HFF-Myc (cell line): ENCODE data around the gene PEAK3.
"Not testable (repeated sequence)": the region's sequence is repeated elsewhere in the genome, so short reads cannot be mapped to it uniquely, and the experiment has no call there.

ENCODE experiments used
- DNase-seq: peaks from one replicate; pipeline ENCODE4 v3.0.0-alpha.2; 2011; ENCODE audit warnings: low read depth; ENCODE audit errors: extremely low read depth
- H3K4me3 ChIP-seq: replicated peaks from 2 replicates; pipeline ENCODE4 v1.5.1; 2011; ENCODE audit warnings: low read depth, mild to moderate bottlenecking, control low read depth, low read length
- CTCF ChIP-seq: IDR thresholded peaks from 2 replicates; pipeline ENCODE4 v1.5.1; 2012; ENCODE audit warnings: mild to moderate bottlenecking, low read depth, low read length, control low read depth; ENCODE audit errors: missing control alignments

The PEAK3 gene

GRCh38 chr19:2288338-2288817 lies 6.4 kb upstream of the PEAK3 start:
- TF ChIP-seq CTCF, result no peak
- DNase-seq, result no peak
- no peak overlapping the region for H3K4me3 ChIP-seq

- DNase-seq, result no peak
- no peak overlapping the region for H3K4me3 ChIP-seq
- no peak for TF ChIP-seq CTCF
Observed at GRCh38 chr19:2287585-2288337, 5.8 kb upstream of the PEAK3 start.

GRCh38 chr19:2286402-2287140 lies 4.6 kb upstream of the PEAK3 start:
- no peak overlapping the region for H3K4me3 ChIP-seq
- no peak for DNase-seq
- no peak for TF ChIP-seq CTCF

- no peak for DNase-seq
- no peak overlapping the region for H3K4me3 ChIP-seq
- no peak for TF ChIP-seq CTCF
Observed at GRCh38 chr19:2283835-2284507, 2.0 kb upstream of the PEAK3 start.

GRCh38 chr19:2282862-2283237 lies 875 bp upstream of the PEAK3 start:
- no peak for TF ChIP-seq CTCF
- no peak overlapping the region for H3K4me3 ChIP-seq
- no peak for DNase-seq

- H3K4me3 ChIP-seq, result peak overlapping the region; percentile 22
Observed at GRCh38 chr19:2281265-2282061, 512 bp downstream of the PEAK3 start.

More at GRCh38 chr19:2281265-2282061, 512 bp downstream of the PEAK3 start:
- DNase-seq, result not testable (repeated sequence)
